DND-41 (cell line): Measurements from ENCODE around the gene NOL7.

Experiments
- EZH2 ChIP-seq: IDR thresholded peaks from 3 replicates; pipeline ENCODE4 v1.6.1; 2012; ENCODE audit warnings: borderline replicate concordance, low read depth, mild to moderate bottlenecking, moderate library complexity, low read length, inconsistent platforms; ENCODE audit not compliant: severe bottlenecking
- TF ChIP-seq, protein P1 (sequence below): IDR thresholded peaks from 2 replicates; pipeline ENCODE4 v1.5.1; 2012; ENCODE audit warnings: borderline replicate concordance, low read length, moderate library complexity, mild to moderate bottlenecking; ENCODE audit not compliant: poor library complexity, severe bottlenecking; ENCODE audit errors: extremely low read depth

DNA sequence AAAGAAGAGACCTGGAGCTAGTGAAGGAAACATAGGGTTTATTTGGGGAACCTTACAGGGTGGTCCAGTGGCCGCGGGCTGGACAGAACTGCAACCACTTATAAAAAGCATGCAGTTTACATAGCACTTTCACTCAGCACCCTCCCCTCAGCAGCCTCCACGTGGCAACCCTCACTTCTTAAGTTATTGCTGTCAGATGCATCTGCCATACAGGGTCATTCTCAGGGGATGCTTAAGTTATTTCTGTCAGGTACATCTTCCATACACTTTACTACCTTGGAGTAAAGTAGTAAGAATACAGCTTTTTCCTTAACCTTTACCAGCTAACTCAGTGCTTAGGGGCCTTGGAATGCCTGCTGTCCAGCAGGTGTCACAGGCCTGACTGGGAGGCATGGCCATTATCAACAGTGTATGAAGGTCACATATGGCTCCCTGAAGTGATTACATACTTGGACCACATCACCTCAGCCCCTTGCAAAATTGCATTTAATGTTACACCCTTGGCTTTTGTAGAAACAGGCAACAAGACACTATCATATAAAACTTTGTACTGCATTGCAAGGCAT, 2.0 kb upstream of the NOL7 start:
- TF ChIP-seq, protein P1, sequence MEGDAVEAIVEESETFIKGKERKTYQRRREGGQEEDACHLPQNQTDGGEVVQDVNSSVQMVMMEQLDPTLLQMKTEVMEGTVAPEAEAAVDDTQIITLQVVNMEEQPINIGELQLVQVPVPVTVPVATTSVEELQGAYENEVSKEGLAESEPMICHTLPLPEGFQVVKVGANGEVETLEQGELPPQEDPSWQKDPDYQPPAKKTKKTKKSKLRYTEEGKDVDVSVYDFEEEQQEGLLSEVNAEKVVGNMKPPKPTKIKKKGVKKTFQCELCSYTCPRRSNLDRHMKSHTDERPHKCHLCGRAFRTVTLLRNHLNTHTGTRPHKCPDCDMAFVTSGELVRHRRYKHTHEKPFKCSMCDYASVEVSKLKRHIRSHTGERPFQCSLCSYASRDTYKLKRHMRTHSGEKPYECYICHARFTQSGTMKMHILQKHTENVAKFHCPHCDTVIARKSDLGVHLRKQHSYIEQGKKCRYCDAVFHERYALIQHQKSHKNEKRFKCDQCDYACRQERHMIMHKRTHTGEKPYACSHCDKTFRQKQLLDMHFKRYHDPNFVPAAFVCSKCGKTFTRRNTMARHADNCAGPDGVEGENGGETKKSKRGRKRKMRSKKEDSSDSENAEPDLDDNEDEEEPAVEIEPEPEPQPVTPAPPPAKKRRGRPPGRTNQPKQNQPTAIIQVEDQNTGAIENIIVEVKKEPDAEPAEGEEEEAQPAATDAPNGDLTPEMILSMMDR: no peak
- TF ChIP-seq EZH2: no peak
